HG02870 (cell line): ENCODE data around the gene TPSAB1.
"Not testable (repeated sequence)": the region's sequence is repeated elsewhere in the genome, so short reads cannot be mapped to it uniquely, and the experiment has no call there.

Experiments used
- ATAC-seq: cut with Tn5 transposase; IDR thresholded peaks from one replicate; pipeline ENCODE4 v1.9.1; 2021; ENCODE audit warnings: mild to moderate bottlenecking, moderate library complexity; ENCODE audit not compliant: unreplicated experiment

The TPSAB1 gene

GRCh38 chr16:1244881-1245280, 4.4 kb downstream of the TPSAB1 start:
- no peak for ATAC-seq

- ATAC-seq = no peak
These were observed 5.0 kb downstream of the TPSAB1 start for GRCh38 chr16:1245452-1246020.

- ATAC-seq = not testable (repeated sequence)
These were observed 7.5 kb downstream of the TPSAB1 start for GRCh38 chr16:1247903-1248537.

- ATAC-seq = not testable (repeated sequence)
These were observed 8.7 kb downstream of the TPSAB1 start for GRCh38 chr16:1249031-1249755.

GRCh38 chr16:1253701-1254364, 13.3 kb downstream of the TPSAB1 start:
- ATAC-seq = not testable (repeated sequence)

- ATAC-seq = not testable (repeated sequence)
These were observed 14.3 kb downstream of the TPSAB1 start for GRCh38 chr16:1254821-1255220.

- not testable (repeated sequence) for ATAC-seq
These were observed 15.0 kb downstream of the TPSAB1 start, which contains the start of gene TPSD1 for GRCh38 chr16:1255276-1256122. Gene TPSD1 (plus strand): TSS chr16:1256069. CDS start chr16:1256281, 212 bp downstream.

GRCh38 chr16:1256296-1256873, 15.9 kb downstream of the TPSAB1 start:
- not testable (repeated sequence) for ATAC-seq

- no peak for ATAC-seq
These were observed 16.4 kb downstream of the TPSAB1 start for GRCh38 chr16:1256874-1257322.

GRCh38 chr16:1257561-1258224, 17.2 kb downstream of the TPSAB1 start:
- ATAC-seq = no peak

GRCh38 chr16:1258225-1258600, 17.7 kb downstream of the TPSAB1 start:
- ATAC-seq = no peak

GRCh38 chr16:1258906-1259759, 18.6 kb downstream of the TPSAB1 start:
- ATAC-seq = no peak

GRCh38 chr16:1259760-1260068, 19.2 kb downstream of the TPSAB1 start:
- ATAC-seq = no peak

GRCh38 chr16:1260101-1260680, 19.7 kb downstream of the TPSAB1 start:
- no peak for ATAC-seq

- ATAC-seq = no peak
These were observed 20.8 kb downstream of the TPSAB1 start for GRCh38 chr16:1261131-1261892.

GRCh38 chr16:1262210-1262845, 21.8 kb downstream of the TPSAB1 start:
- ATAC-seq = no peak

- no peak for ATAC-seq
These were observed 22.3 kb downstream of the TPSAB1 start for GRCh38 chr16:1262846-1263221.
